ENCODE data around the gene TMEM51.
A peak's percentile ranks its signal among the peaks of the same experiment; 100 is the strongest.

DNA sequence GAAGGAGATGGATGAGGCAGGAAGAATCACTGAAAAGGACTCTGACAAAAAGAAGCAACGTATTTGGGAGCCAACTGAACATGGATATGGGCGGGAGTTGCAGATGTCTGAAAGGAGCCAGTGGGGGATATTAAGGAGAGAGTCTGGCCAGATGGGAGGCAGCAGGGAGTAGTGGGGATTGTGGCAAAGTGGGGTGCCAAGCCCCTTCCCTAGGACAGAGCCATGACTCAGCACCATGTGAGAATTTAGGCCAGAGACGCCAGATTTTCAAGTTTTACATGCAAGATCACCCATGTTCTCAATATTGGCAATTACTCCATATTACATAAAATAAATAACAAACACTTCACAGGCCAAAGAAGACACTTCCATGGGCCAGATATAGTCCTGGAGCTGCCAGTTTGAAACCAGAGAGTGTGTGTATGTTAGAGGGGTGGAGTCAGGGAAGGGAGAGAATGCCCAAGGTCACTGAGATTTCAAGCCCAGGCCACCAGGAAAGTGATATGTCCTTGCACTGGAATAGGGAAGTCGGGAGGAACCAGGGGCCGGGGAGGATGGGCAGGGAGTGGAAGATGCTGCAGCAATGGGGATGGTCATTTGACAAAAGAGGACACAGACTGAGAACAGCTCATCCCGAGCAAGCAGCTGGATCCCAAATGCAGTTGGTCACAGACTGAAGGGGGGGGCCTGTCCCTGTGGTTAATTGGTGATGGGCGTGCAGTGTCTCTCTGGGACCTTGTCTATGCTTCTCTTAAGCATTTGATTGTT is 23.5 kb downstream of the TMEM51 start:
- TF ChIP-seq ZNF232 (CRISPR knock-in tag; IDR thresholded peaks at IDR 0.05) = no peak
- TF ChIP-seq ZNF551 (CRISPR knock-in tag; IDR thresholded peaks at IDR 0.05) = no peak
- TF ChIP-seq, protein P1, sequence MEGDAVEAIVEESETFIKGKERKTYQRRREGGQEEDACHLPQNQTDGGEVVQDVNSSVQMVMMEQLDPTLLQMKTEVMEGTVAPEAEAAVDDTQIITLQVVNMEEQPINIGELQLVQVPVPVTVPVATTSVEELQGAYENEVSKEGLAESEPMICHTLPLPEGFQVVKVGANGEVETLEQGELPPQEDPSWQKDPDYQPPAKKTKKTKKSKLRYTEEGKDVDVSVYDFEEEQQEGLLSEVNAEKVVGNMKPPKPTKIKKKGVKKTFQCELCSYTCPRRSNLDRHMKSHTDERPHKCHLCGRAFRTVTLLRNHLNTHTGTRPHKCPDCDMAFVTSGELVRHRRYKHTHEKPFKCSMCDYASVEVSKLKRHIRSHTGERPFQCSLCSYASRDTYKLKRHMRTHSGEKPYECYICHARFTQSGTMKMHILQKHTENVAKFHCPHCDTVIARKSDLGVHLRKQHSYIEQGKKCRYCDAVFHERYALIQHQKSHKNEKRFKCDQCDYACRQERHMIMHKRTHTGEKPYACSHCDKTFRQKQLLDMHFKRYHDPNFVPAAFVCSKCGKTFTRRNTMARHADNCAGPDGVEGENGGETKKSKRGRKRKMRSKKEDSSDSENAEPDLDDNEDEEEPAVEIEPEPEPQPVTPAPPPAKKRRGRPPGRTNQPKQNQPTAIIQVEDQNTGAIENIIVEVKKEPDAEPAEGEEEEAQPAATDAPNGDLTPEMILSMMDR (IDR thresholded peaks at IDR 0.05 in 2 of 3, conservative IDR thresholded peaks at IDR 0.05 in 1 of 3; ENCODE audit: insufficient read depth in 2 of 3, low read depth in 1 of 3, low read length in 3 of 3) = no peak
- TF ChIP-seq, protein P2, sequence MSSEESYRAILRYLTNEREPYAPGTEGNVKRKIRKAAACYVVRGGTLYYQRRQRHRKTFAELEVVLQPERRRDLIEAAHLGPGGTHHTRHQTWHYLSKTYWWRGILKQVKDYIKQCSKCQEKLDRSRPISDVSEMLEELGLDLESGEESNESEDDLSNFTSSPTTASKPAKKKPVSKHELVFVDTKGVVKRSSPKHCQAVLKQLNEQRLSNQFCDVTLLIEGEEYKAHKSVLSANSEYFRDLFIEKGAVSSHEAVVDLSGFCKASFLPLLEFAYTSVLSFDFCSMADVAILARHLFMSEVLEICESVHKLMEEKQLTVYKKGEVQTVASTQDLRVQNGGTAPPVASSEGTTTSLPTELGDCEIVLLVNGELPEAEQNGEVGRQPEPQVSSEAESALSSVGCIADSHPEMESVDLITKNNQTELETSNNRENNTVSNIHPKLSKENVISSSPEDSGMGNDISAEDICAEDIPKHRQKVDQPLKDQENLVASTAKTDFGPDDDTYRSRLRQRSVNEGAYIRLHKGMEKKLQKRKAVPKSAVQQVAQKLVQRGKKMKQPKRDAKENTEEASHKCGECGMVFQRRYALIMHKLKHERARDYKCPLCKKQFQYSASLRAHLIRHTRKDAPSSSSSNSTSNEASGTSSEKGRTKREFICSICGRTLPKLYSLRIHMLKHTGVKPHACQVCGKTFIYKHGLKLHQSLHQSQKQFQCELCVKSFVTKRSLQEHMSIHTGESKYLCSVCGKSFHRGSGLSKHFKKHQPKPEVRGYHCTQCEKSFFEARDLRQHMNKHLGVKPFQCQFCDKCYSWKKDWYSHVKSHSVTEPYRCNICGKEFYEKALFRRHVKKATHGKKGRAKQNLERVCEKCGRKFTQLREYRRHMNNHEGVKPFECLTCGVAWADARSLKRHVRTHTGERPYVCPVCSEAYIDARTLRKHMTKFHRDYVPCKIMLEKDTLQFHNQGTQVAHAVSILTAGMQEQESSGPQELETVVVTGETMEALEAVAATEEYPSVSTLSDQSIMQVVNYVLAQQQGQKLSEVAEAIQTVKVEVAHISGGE (CRISPR knock-in tag; IDR thresholded peaks at IDR 0.05) = no peak
- TF ChIP-seq EZH2 (IDR thresholded peaks at IDR 0.05; ENCODE audit: borderline replicate concordance, low read depth, low read length) = no peak
- no peak for TF ChIP-seq ZNF316 (IDR thresholded peaks at IDR 0.05)
- TF ChIP-seq, protein P3, sequence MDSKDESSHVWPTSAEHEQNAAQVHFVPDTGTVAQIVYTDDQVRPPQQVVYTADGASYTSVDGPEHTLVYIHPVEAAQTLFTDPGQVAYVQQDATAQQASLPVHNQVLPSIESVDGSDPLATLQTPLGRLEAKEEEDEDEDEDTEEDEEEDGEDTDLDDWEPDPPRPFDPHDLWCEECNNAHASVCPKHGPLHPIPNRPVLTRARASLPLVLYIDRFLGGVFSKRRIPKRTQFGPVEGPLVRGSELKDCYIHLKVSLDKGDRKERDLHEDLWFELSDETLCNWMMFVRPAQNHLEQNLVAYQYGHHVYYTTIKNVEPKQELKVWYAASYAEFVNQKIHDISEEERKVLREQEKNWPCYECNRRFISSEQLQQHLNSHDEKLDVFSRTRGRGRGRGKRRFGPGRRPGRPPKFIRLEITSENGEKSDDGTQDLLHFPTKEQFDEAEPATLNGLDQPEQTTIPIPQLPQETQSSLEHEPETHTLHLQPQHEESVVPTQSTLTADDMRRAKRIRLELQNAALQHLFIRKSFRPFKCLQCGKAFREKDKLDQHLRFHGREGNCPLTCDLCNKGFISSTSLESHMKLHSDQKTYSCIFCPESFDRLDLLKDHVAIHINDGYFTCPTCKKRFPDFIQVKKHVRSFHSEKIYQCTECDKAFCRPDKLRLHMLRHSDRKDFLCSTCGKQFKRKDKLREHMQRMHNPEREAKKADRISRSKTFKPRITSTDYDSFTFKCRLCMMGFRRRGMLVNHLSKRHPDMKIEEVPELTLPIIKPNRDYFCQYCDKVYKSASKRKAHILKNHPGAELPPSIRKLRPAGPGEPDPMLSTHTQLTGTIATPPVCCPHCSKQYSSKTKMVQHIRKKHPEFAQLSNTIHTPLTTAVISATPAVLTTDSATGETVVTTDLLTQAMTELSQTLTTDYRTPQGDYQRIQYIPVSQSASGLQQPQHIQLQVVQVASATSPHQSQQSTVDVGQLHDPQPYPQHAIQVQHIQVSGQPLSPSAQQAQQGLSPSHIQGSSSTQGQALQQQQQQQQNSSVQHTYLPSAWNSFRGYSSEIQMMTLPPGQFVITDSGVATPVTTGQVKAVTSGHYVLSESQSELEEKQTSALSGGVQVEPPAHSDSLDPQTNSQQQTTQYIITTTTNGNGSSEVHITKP (IDR thresholded peaks at IDR 0.05; ENCODE audit: partially characterized antibody) = no peak
- no peak for TF ChIP-seq SMC3 (conservative IDR thresholded peaks at IDR 0.05; ENCODE audit: insufficient read depth, low read depth, low read length)
- TF ChIP-seq POLR2A (conservative IDR thresholded peaks at IDR 0.05) = no peak
- no peak for TF ChIP-seq PTBP1 (IDR thresholded peaks at IDR 0.05; ENCODE audit: low read depth, low read length)
- no peak for TF ChIP-seq ZNF717 (CRISPR knock-in tag; IDR thresholded peaks at IDR 0.05)
- 0 out of 2 replicates have a peak, but pooled peaks have one; percentile 1 for TF ChIP-seq FOSL1 (tag; conservative IDR thresholded peaks at IDR 0.05)
